Esophagus squamous epithelium (tissue), 5 donors: ENCODE data around the gene NAGS. TPM values are rescaled to one million over a fixed set of nuclear protein-coding genes. Genes with fewer than 3 reads are reported as not detected.
"Not testable (repeated sequence)": the region's sequence is repeated elsewhere in the genome, so short reads cannot be mapped to it uniquely, and the experiment has no call there.

Source experiments
- DNase-seq: peaks from one replicate; lab custom pipeline; 2025; lab: John Stamatoyannopoulos, UW
- H3K27ac ChIP-seq, 4 donors: fragments of 200-600 bp; sonication (generic); one replicate each; pipeline ENCODE4 v1.5.1; 2016 to 2019; ENCODE audit warnings: mild to moderate bottlenecking in 1 of 4
- H3K27me3 ChIP-seq, 4 donors: fragments of 200-600 bp; sonication (generic); 1 replicate in 3 of 4; 2 replicates in 1 of 4; pipeline versions ENCODE4 v1.5.1 to v1.6.0; 2017 to 2021; ENCODE audit warnings: antibody characterized with exemption in 1 of 4
- H3K36me3 ChIP-seq, 3 donors: fragments of 200-600 bp; sonication (generic); one replicate each; pipeline ENCODE4 v1.5.1; 2016 to 2019
- H3K4me1 ChIP-seq, 3 donors: fragments of 200-600 bp; sonication (generic); one replicate each; pipeline ENCODE4 v1.5.1; 2017 to 2019
- H3K4me3 ChIP-seq, 4 donors: fragments of 200-600 bp; sonication (generic); 1 replicate in 3 of 4; 2 replicates in 1 of 4; pipeline ENCODE4 v1.5.1; 2016 to 2019; ENCODE audit warnings: mild to moderate bottlenecking in 2 of 4, moderate library complexity in 1 of 4
- H3K9me3 ChIP-seq, 3 donors: fragments of 200-600 bp; sonication (generic); one replicate each; pipeline ENCODE4 v1.5.1; 2016 to 2019
- POLR2A ChIP-seq, 4 donors: fragments of 450-650 bp; IDR thresholded peaks; one replicate each; pipeline ENCODE4 v1.6.1; 2017; ENCODE audit warnings: antibody characterized with exemption in 4 of 4, mild to moderate bottlenecking in 4 of 4, moderate library complexity in 3 of 4
- WGBS, 2 donors: methylation state at CpG; one replicate each; pipeline ENCODE4 v1.1.5; 2018; 5-methylcytosine and 5-hydroxymethylcytosine counted together
- intact Hi-C: fragments of 100-400 bp; cut with DNase I; formaldehyde crosslinking; loops from one replicate; pipeline ENCODE4 v1.15.0; 2022
- total RNA-seq, 4 donors: library from RNA; depleted of rRNA; stranded (reverse); fragments of >200 nt; gene quantifications; one replicate each; pipeline ENCODE4 v1.1.0, GENCODE V29; 2016
- TF ChIP-seq, protein P1 (sequence below), 6 experiments: fragments of 450-650 bp in 4 of 6; fragments of 200-600 bp in 2 of 6; sonication (generic) in 2 of 6; IDR thresholded peaks; one replicate each; pipeline ENCODE4 v1.5.1; 2016 to 2019; ENCODE audit warnings: antibody characterized with exemption in 6 of 6, mild to moderate bottlenecking in 4 of 6, moderate library complexity in 4 of 6
- donor health status: DM: yes; HTN: yes; CAD: no.

The NAGS gene
- total RNA-seq, 4 donors from 2014 or later, result 0.64 to 2.7 (median 2.1) TPM

DNA sequence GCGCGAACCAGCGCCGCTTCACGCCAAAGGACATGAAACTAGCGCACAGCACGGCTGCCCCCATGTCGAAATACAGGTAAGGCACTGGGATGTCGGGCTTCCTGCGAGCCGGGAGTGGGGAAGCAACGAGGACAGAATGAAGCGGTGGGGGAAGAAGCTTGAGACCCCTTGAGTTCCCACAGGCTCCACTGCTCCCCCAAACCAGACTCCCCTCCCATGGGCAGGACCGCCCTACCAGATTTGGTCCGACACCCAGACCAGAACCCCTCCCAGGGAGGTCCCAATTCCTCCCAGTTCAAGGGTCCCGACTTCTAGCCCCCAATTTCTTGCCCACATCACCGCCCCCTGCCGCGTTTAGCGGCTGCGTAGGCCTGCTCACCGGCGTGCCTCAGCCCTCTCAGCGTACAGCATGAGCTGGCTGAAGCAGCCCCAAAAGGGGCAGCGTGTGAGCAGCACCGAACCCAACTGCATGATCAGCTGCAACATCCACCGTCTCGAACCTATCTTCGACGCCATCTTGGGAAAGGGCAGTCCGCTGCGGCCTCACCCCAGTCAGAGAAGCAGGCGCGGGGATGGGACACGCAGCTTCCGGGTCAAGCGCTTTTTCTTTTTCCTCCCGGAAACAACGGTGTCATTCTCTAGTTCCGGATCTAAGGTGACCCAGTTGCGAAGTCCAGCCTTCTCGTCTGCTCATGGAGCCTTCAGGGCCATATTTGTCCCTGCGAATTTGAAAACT lies 10.2 kb downstream of the NAGS start, which contains the start of gene TMEM101:
Gene TMEM101 (minus strand): TSS at position 527 of the 736 bp plus-strand sequence. CDS start 11 bp downstream, at position 516.
- H3K36me3 ChIP-seq, result peaks cover 0 to 33% (median 0%) of the 10 kb centered on the region in 3 donors
- WGBS, 2 donors, result 0 to 1% methylated on average over 23 to 27 of the region's 43 CpGs
- peaks cover 10 to 28% (median 12%) of the 10 kb centered on the region in 3 donors for H3K4me1 ChIP-seq
- peak; percentile 42 for DNase-seq
- peak within 1 kb of the TSS; percentile 71 to 90 (median 86) for H3K4me3 ChIP-seq
- peak in 2 of 4 donors; percentile 25 to 41 for TF ChIP-seq POLR2A (IDR thresholded peaks at IDR 0.05)
- TF ChIP-seq, protein P1, sequence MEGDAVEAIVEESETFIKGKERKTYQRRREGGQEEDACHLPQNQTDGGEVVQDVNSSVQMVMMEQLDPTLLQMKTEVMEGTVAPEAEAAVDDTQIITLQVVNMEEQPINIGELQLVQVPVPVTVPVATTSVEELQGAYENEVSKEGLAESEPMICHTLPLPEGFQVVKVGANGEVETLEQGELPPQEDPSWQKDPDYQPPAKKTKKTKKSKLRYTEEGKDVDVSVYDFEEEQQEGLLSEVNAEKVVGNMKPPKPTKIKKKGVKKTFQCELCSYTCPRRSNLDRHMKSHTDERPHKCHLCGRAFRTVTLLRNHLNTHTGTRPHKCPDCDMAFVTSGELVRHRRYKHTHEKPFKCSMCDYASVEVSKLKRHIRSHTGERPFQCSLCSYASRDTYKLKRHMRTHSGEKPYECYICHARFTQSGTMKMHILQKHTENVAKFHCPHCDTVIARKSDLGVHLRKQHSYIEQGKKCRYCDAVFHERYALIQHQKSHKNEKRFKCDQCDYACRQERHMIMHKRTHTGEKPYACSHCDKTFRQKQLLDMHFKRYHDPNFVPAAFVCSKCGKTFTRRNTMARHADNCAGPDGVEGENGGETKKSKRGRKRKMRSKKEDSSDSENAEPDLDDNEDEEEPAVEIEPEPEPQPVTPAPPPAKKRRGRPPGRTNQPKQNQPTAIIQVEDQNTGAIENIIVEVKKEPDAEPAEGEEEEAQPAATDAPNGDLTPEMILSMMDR (IDR thresholded peaks at IDR 0.05), result peak in 1 of 6 experiments; percentile 42
- H3K9me3 ChIP-seq, result no peaks in the 10 kb centered on the region
- intact Hi-C loops, result no loop called here
- H3K27me3 ChIP-seq, result no peaks in the 10 kb centered on the region
- peak within 1 kb of the TSS; percentile 80 to 90 (median 86) for H3K27ac ChIP-seq

DNA sequence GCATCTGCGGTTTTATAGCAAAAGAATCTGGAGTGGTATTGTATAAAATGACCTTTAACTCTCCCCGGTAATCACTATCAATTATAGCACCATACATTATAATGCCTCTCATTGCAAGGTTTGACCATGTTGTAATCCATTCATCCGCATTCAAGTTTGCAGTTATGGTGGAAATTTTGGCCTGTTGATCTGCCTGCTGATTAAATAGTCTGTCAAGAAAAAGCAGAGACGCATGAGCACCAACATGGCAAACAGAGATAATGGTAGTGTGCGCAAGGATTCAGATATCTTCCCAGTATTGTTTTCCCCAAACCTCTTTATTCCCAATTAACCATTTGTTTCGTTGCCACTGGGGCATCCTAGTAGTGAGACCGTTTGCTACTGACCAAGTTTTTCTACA lies 16.8 kb downstream of the NAGS start:
- intact Hi-C loops, H3K4me1 ChIP-seq, H3K4me3 ChIP-seq, H3K9me3 ChIP-seq, H3K27me3 ChIP-seq, H3K27ac ChIP-seq, DNase-seq: not testable (repeated sequence)
- peaks cover 0 to 43% (median 0%) of the 10 kb centered on the region in 3 donors for H3K36me3 ChIP-seq
- WGBS, 2 donors, result 89 to 92% methylated on average over 7 of the region's 7 CpGs

DNA sequence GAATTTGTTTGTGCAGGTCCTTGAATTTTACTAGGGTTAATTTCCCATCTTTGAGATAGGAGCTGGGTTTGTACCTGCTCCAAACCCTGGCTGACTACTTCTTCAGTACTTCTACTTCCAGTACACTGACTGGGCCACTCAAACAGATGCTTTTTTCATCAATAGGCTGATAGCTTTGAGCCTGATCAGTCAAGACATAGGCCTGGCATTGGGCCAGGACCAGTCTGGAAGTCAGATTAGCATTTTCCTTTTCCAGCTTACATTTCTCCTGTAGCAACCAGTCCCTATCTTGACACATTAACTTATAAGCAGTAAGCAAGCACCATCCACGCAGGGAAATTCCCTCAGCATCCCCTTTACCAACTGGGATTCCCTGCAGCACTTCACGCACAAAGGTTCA lies 17.8 kb downstream of the NAGS start:
- DNase-seq, result no peak
- WGBS, 2 donors, result 95 to 97% methylated on average over 2 of the region's 2 CpGs
- intact Hi-C loops, result no loop called here

DNA sequence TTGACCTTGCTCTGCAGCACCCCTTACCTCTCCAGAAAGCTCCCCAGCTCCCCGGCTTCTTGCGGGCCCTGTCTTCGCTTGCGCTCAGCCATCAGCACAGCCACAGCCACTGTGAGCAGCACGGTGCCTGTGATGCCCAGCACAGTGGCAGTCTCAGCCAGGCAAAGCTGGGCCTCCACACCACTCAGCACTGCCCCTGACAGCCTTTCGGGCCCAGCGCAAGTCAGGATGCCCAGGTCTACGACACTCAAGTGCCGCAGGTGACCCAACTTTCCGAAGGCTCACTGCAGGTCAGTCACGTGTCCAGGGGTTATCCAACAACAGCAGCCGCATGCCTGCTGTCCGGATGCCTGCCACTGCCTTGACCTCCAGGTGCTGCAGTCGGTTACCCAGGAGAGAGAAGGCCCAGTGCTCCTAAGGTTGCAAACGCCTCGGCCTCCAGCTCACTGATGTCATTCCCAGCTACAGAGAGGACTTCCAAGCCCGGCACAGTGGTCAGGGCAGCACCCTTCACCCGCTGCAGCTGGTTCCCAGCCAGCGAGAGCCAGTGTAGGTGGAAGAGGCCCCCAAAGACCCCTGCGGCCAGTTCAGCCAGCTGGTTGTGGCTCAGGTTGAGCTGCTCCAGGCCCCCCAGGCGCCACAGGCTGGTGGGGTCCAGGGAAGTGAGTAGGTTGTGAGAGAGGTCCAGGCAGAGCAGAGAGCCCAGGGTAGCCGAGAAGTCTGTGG lies 19.3 kb downstream of the NAGS start:
- Histone ChIP-seq H3K4me3 (no peak overlapping the region), H3K27ac (no peak overlapping the region), H3K27me3 (no peaks in the 10 kb centered on the region), H3K9me3 (no peaks in the 10 kb centered on the region), H3K36me3 (peaks cover 0 to 49% (median 0%) of the 10 kb centered on the region in 3 donors), H3K4me1 (no peaks in the 10 kb centered on the region)
- intact Hi-C loops, result no loop called here
- DNase-seq, result no peak
- TF ChIP-seq, protein P1 (IDR thresholded peaks at IDR 0.05), result no peak
- no peak for TF ChIP-seq POLR2A (IDR thresholded peaks at IDR 0.05)
- WGBS, 2 donors, result 92 to 94% methylated on average over 4 to 11 of the region's 22 CpGs

More for the DNA sequence above, 17.8 kb downstream of the NAGS start:
- Histone ChIP-seq H3K27me3 (no peaks in the 10 kb centered on the region), H3K9me3 (no peaks in the 10 kb centered on the region), H3K4me3 (no peak overlapping the region), H3K36me3 (peaks cover 0 to 43% (median 0%) of the 10 kb centered on the region in 3 donors), H3K4me1 (no peaks in the 10 kb centered on the region), H3K27ac (no peak overlapping the region)
- TF ChIP-seq, protein P1 (IDR thresholded peaks at IDR 0.05), result no peak
- no peak for TF ChIP-seq POLR2A (IDR thresholded peaks at IDR 0.05)

DNA sequence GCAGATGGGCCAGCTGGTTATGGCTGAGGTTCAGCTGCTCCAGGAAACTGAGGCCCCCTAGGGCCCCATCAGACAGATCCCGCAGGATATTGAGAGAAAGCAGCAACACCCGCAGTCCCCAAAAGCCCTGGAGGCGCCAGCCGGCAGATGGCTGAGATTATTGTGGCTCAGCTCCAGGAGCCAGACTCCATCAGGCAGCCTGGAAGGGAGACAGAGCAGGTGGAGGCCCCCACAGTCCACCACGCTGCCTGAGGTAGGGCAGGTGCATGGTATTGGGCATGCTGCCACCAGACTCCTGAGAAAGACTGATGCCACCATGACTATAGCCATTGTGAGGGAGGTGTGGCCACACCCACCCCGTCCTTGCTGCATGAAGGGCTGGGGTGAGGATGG lies 19.8 kb downstream of the NAGS start:
- peaks cover 0 to 54% (median 0%) of the 10 kb centered on the region in 3 donors for H3K36me3 ChIP-seq
- no peaks in the 10 kb centered on the region for H3K4me1 ChIP-seq
- no peak for DNase-seq
- no peak overlapping the region for H3K4me3 ChIP-seq
- no peak overlapping the region for H3K27ac ChIP-seq
- TF ChIP-seq, protein P1 (IDR thresholded peaks at IDR 0.05), result no peak
- no peak for TF ChIP-seq POLR2A (IDR thresholded peaks at IDR 0.05)
- no CpG with 5 or more reads among the region's 6 CpGs for WGBS, 2 donors
- no peaks in the 10 kb centered on the region for H3K27me3 ChIP-seq
- intact Hi-C loops, result no loop called here
- no peaks in the 10 kb centered on the region for H3K9me3 ChIP-seq
